HEK293 (cell line): Measurements from ENCODE around the gene FAM168A.
A peak's percentile ranks its signal among the peaks of the same experiment; 100 is the strongest.

Experiments used
- CTCF ChIA-PET: fragments of 350-600 bp; formaldehyde crosslinking; extraction: SDS; loops from one replicate; lab custom pipeline; 2021; ENCODE audit warnings: antibody characterized with exemption; lab: Yijun Ruan, JAX
- POLR2A ChIA-PET: fragments of 300-600 bp; formaldehyde crosslinking; extraction: SDS; loops from one replicate; lab custom pipeline; 2020; ENCODE audit warnings: antibody characterized with exemption, inconsistent platforms; lab: Yijun Ruan, JAX
- H3K27ac ChIP-seq: fragments of 200-500 bp; sonication (Bioruptor generic); 2 replicates; pipeline ENCODE4 v1.5.1; 2014; ENCODE audit warnings: low read depth, low read length, control low read depth, inconsistent platforms; ENCODE audit errors: extremely low read depth
- H3K36me3 ChIP-seq, 2 experiments: fragments of 200-500 bp in 1 of 2; sonication (Bioruptor generic) in 1 of 2; 1 replicate in 1 of 2; 2 replicates in 1 of 2; pipeline ENCODE4 v1.5.1; 2014 to 2017; ENCODE audit warnings: inconsistent platforms in 2 of 2, low read length in 2 of 2; ENCODE audit not compliant: control insufficient read depth in 2 of 2, insufficient read depth in 1 of 2
- H3K4me1 ChIP-seq: fragments of 200-500 bp; sonication (Bioruptor generic); 2 replicates; pipeline ENCODE4 v1.5.1; 2014; ENCODE audit warnings: mild to moderate bottlenecking, low read length, inconsistent platforms; ENCODE audit not compliant: control insufficient read depth, insufficient read depth
- H3K4me3 ChIP-seq: 2 replicates; pipeline ENCODE4 v1.5.1; 2011; ENCODE audit warnings: low read depth, mild to moderate bottlenecking, control low read depth, low read length, moderate library complexity
- H3K9me3 ChIP-seq: fragments of 200-500 bp; sonication (Bioruptor generic); 2 replicates; pipeline ENCODE4 v1.5.1; 2014; ENCODE audit warnings: low read depth, low read length, inconsistent platforms; ENCODE audit not compliant: control insufficient read depth, insufficient read depth
- KLF9 ChIP-seq: fragments of 450-650 bp; formaldehyde crosslinking; IDR thresholded peaks from 2 replicates; pipeline ENCODE4 v1.5.1; 2016; ENCODE audit warnings: missing biosample characterization, missing genetic modification characterization, low read depth
- SETDB1 ChIP-seq: IDR thresholded peaks from one replicate; pipeline ENCODE4 v1.6.1; 2017; ENCODE audit warnings: mild to moderate bottlenecking, low read length, moderate library complexity, mixed read lengths; ENCODE audit not compliant: insufficient read length
- SP7 ChIP-seq: fragments of 450-650 bp; formaldehyde crosslinking; IDR thresholded peaks from 2 replicates; pipeline ENCODE4 v1.5.1; 2016; ENCODE audit warnings: missing biosample characterization, missing genetic modification characterization
- ZFHX2 ChIP-seq: fragments of 450-650 bp; formaldehyde crosslinking; conservative IDR thresholded peaks from 2 replicates; pipeline ENCODE4 v1.5.1; 2016; ENCODE audit warnings: missing biosample characterization, missing genetic modification characterization
- ZIC2 ChIP-seq: fragments of 450-650 bp; formaldehyde crosslinking; IDR thresholded peaks from 2 replicates; pipeline ENCODE4 v1.5.1; 2016; ENCODE audit warnings: missing biosample characterization, missing genetic modification characterization
- ZNF302 ChIP-seq: fragments of 450-650 bp; formaldehyde crosslinking; IDR thresholded peaks from 2 replicates; pipeline ENCODE4 v1.5.1; 2016; ENCODE audit warnings: missing biosample characterization, missing genetic modification characterization, low read depth
- ZNF335 ChIP-seq: fragments of 450-650 bp; formaldehyde crosslinking; conservative IDR thresholded peaks from 2 replicates; pipeline ENCODE4 v1.5.1; 2016; ENCODE audit warnings: missing biosample characterization, missing genetic modification characterization
- ZNF350 ChIP-seq: fragments of 450-650 bp; formaldehyde crosslinking; IDR thresholded peaks from 2 replicates; pipeline ENCODE4 v1.5.0; 2017; ENCODE audit warnings: missing biosample characterization, mild to moderate bottlenecking, missing genetic modification characterization
- ZNF391 ChIP-seq: fragments of 450-650 bp; formaldehyde crosslinking; IDR thresholded peaks from 2 replicates; pipeline ENCODE4 v1.5.1; 2016; ENCODE audit warnings: low read depth, missing biosample characterization, missing genetic modification characterization, borderline replicate concordance
- ZNF404 ChIP-seq: fragments of 450-650 bp; formaldehyde crosslinking; IDR thresholded peaks from 2 replicates; pipeline ENCODE4 v1.5.1; 2017; ENCODE audit warnings: missing biosample characterization, missing genetic modification characterization
- ZNF423 ChIP-seq: fragments of 450-650 bp; formaldehyde crosslinking; IDR thresholded peaks from 2 replicates; pipeline ENCODE4 v1.5.1; 2016; ENCODE audit warnings: missing biosample characterization, missing genetic modification characterization
- ZNF561 ChIP-seq: fragments of 450-650 bp; IDR thresholded peaks from 2 replicates; pipeline ENCODE4 v1.5.1; 2018; ENCODE audit warnings: missing biosample characterization, missing genetic modification characterization, borderline replicate concordance
- ZNF629 ChIP-seq: fragments of 450-650 bp; formaldehyde crosslinking; IDR thresholded peaks from 2 replicates; pipeline ENCODE4 v1.5.1; 2017; ENCODE audit warnings: missing biosample characterization, missing genetic modification characterization
- ZNF660 ChIP-seq: fragments of 450-650 bp; IDR thresholded peaks from 2 replicates; pipeline ENCODE4 v1.5.1; 2018; ENCODE audit warnings: missing biosample characterization, mild to moderate bottlenecking, missing genetic modification characterization
- ZNF792 ChIP-seq: fragments of 450-650 bp; formaldehyde crosslinking; IDR thresholded peaks from 2 replicates; pipeline ENCODE4 v1.5.1; 2016; ENCODE audit warnings: missing biosample characterization, missing genetic modification characterization
- ZSCAN16 ChIP-seq: fragments of 450-650 bp; formaldehyde crosslinking; IDR thresholded peaks from 2 replicates; pipeline ENCODE4 v1.5.1; 2016; ENCODE audit warnings: missing biosample characterization, missing genetic modification characterization
- TF ChIP-seq, protein P1 (sequence below): fragments of 450-650 bp; formaldehyde crosslinking; IDR thresholded peaks from 2 replicates; pipeline ENCODE4 v1.5.1; 2016; ENCODE audit warnings: missing biosample characterization, missing genetic modification characterization
- TF ChIP-seq, protein P2 (sequence below): fragments of 450-650 bp; formaldehyde crosslinking; IDR thresholded peaks from 2 replicates; pipeline ENCODE4 v1.5.1; 2016; ENCODE audit warnings: missing biosample characterization, missing genetic modification characterization
- TF ChIP-seq, protein P3 (sequence below): fragments of 450-650 bp; formaldehyde crosslinking; IDR thresholded peaks from 2 replicates; pipeline ENCODE4 v1.5.1; 2016; ENCODE audit warnings: missing biosample characterization, missing genetic modification characterization
- TF ChIP-seq, protein P4 (sequence below): fragments of 450-650 bp; formaldehyde crosslinking; conservative IDR thresholded peaks from 2 replicates; pipeline ENCODE4 v1.5.1; 2016; ENCODE audit warnings: low read depth, missing biosample characterization, missing genetic modification characterization
- TF ChIP-seq, protein P5 (sequence below): fragments of 450-650 bp; formaldehyde crosslinking; IDR thresholded peaks from 2 replicates; pipeline ENCODE4 v1.5.1; 2016; ENCODE audit warnings: missing biosample characterization, missing genetic modification characterization
- TF ChIP-seq, protein P6 (sequence below): fragments of 450-650 bp; IDR thresholded peaks from 2 replicates; pipeline ENCODE4 v1.5.1; 2018; ENCODE audit warnings: missing biosample characterization, missing genetic modification characterization

FAM168A gene

DNA sequence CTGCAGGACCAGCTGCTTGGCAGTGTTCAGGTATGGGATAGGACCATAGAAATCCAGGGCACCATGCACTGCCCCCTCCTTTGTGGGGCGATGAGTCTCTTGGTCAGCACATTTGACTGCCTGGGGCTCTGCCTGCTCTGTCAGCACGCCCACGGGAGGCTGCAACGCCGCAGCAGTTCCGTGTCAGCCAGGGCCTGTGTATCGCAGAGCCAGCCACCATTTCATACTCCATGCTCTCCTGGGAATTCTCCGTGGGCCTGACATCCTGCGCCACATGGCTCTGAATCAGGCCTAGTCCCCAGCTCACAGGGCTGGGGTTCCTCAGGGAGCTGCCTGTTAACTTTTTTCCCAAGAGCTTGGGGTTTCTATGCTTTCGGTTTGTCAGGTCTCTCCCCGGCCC, 238.6 kb downstream of the FAM168A start:
- Histone ChIP-seq H3K27ac (no peak overlapping the region), H3K4me1 (no peaks in the 10 kb centered on the region), H3K4me3 (no peak overlapping the region), H3K36me3 (peaks cover 0 to 45% of the 10 kb centered on the region in 2 experiments; a peak in 1 of 3 replicates), H3K9me3 (no peaks in the 10 kb centered on the region)
- POLR2A ChIA-PET: no interaction called here
- TF ChIP-seq, protein P1, sequence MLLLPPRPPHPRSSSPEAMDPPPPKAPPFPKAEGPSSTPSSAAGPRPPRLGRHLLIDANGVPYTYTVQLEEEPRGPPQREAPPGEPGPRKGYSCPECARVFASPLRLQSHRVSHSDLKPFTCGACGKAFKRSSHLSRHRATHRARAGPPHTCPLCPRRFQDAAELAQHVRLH (tag by site-specific recombination): no peak
- TF ChIP-seq ZNF404 (tag by site-specific recombination) (no peak), ZNF335 (tag by site-specific recombination) (no peak), ZFHX2 (tag by site-specific recombination) (peak; percentile 27; the same call in 1 of the 2 replicates)
- TF ChIP-seq, protein P2, sequence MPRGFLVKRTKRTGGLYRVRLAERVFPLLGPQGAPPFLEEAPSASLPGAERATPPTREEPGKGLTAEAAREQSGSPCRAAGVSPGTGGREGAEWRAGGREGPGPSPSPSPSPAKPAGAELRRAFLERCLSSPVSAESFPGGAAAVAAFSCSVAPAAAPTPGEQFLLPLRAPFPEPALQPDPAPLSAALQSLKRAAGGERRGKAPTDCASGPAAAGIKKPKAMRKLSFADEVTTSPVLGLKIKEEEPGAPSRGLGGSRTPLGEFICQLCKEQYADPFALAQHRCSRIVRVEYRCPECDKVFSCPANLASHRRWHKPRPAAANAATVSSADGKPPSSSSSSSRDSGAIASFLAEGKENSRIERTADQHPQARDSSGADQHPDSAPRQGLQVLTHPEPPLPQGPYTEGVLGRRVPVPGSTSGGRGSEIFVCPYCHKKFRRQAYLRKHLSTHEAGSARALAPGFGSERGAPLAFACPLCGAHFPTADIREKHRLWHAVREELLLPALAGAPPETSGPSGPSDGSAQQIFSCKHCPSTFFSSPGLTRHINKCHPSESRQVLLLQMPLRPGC (tag by site-specific recombination): no peak
- TF ChIP-seq, protein P3, sequence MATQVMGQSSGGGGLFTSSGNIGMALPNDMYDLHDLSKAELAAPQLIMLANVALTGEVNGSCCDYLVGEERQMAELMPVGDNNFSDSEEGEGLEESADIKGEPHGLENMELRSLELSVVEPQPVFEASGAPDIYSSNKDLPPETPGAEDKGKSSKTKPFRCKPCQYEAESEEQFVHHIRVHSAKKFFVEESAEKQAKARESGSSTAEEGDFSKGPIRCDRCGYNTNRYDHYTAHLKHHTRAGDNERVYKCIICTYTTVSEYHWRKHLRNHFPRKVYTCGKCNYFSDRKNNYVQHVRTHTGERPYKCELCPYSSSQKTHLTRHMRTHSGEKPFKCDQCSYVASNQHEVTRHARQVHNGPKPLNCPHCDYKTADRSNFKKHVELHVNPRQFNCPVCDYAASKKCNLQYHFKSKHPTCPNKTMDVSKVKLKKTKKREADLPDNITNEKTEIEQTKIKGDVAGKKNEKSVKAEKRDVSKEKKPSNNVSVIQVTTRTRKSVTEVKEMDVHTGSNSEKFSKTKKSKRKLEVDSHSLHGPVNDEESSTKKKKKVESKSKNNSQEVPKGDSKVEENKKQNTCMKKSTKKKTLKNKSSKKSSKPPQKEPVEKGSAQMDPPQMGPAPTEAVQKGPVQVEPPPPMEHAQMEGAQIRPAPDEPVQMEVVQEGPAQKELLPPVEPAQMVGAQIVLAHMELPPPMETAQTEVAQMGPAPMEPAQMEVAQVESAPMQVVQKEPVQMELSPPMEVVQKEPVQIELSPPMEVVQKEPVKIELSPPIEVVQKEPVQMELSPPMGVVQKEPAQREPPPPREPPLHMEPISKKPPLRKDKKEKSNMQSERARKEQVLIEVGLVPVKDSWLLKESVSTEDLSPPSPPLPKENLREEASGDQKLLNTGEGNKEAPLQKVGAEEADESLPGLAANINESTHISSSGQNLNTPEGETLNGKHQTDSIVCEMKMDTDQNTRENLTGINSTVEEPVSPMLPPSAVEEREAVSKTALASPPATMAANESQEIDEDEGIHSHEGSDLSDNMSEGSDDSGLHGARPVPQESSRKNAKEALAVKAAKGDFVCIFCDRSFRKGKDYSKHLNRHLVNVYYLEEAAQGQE (tag by site-specific recombination): no peak
- CTCF ChIA-PET: interaction anchor here (0.5 to 3.1 kb wide), 6 partner anchors 8 to 570 kb away, joined by 3 to 37 read pairs (median 5); no protein-coding TSS in a partner anchor

DNA sequence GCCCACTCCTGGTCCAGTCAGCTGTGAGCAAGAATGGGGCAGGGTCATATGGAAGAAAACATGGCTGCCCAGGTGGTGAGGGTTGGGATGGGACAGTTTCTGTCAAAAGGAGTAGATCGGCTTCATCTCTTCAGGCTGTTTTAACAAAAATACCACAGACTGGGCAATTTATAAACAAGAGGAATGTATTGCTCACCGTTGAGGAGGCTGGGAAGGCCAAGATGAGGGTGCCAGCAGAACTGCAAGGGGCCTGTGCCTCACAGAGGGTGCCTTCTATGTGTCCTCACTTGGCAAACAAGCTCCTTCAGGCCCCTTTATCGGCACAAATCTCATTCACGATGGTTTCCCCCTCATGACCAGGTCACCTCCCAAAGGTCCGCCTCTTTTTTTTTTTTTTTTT, 239.8 kb downstream of the FAM168A start:
- CTCF ChIA-PET: interaction anchor here (0.6 to 2.0 kb wide), 9 partner anchors 9 to 919 kb away, joined by 3 to 10 read pairs (median 4); no protein-coding TSS in a partner anchor
- POLR2A ChIA-PET: interaction anchor here (0.6 kb wide), 1 partner anchor 21 kb away, joined by 3 read pairs; no protein-coding TSS in a partner anchor
- Histone ChIP-seq H3K4me1 (no peaks in the 10 kb centered on the region), H3K4me3 (no peak overlapping the region), H3K27ac (no peak overlapping the region), H3K36me3 (peaks cover 0 to 40% of the 10 kb centered on the region in 2 experiments; a peak in 1 of 3 replicates), H3K9me3 (no peaks in the 10 kb centered on the region)
- TF ChIP-seq, protein P4, sequence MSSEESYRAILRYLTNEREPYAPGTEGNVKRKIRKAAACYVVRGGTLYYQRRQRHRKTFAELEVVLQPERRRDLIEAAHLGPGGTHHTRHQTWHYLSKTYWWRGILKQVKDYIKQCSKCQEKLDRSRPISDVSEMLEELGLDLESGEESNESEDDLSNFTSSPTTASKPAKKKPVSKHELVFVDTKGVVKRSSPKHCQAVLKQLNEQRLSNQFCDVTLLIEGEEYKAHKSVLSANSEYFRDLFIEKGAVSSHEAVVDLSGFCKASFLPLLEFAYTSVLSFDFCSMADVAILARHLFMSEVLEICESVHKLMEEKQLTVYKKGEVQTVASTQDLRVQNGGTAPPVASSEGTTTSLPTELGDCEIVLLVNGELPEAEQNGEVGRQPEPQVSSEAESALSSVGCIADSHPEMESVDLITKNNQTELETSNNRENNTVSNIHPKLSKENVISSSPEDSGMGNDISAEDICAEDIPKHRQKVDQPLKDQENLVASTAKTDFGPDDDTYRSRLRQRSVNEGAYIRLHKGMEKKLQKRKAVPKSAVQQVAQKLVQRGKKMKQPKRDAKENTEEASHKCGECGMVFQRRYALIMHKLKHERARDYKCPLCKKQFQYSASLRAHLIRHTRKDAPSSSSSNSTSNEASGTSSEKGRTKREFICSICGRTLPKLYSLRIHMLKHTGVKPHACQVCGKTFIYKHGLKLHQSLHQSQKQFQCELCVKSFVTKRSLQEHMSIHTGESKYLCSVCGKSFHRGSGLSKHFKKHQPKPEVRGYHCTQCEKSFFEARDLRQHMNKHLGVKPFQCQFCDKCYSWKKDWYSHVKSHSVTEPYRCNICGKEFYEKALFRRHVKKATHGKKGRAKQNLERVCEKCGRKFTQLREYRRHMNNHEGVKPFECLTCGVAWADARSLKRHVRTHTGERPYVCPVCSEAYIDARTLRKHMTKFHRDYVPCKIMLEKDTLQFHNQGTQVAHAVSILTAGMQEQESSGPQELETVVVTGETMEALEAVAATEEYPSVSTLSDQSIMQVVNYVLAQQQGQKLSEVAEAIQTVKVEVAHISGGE: no peak
- TF ChIP-seq ZNF391 (no peak), ZIC2 (no peak), ZNF423 (tag by site-specific recombination) (no peak), SETDB1 (no peak), ZNF629 (tag by site-specific recombination) (no peak), ZNF561 (tag by site-specific recombination) (no peak), ZSCAN16 (tag by site-specific recombination) (no peak), ZNF350 (tag by site-specific recombination) (no peak), ZNF792 (tag by site-specific recombination) (no peak), KLF9 (tag by site-specific recombination) (no peak), SP7 (tag by site-specific recombination) (no peak), ZNF302 (no peak), ZNF660 (no peak)
- TF ChIP-seq, protein P5, sequence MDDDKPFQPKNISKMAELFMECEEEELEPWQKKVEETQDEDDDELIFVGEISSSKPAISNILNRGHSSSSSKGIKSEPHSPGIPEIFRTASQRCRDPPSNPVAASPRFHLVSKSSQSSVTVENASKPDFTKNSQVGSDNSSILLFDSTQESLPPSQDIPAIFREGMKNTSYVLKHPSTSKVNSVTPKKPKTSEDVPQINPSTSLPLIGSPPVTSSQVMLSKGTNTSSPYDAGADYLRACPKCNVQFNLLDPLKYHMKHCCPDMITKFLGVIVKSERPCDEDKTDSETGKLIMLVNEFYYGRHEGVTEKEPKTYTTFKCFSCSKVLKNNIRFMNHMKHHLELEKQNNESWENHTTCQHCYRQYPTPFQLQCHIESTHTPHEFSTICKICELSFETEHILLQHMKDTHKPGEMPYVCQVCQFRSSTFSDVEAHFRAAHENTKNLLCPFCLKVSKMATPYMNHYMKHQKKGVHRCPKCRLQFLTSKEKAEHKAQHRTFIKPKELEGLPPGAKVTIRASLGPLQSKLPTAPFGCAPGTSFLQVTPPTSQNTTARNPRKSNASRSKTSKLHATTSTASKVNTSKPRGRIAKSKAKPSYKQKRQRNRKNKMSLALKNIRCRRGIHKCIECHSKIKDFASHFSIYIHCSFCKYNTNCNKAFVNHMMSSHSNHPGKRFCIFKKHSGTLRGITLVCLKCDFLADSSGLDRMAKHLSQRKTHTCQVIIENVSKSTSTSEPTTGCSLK (tag by site-specific recombination): no peak
- TF ChIP-seq, protein P6, sequence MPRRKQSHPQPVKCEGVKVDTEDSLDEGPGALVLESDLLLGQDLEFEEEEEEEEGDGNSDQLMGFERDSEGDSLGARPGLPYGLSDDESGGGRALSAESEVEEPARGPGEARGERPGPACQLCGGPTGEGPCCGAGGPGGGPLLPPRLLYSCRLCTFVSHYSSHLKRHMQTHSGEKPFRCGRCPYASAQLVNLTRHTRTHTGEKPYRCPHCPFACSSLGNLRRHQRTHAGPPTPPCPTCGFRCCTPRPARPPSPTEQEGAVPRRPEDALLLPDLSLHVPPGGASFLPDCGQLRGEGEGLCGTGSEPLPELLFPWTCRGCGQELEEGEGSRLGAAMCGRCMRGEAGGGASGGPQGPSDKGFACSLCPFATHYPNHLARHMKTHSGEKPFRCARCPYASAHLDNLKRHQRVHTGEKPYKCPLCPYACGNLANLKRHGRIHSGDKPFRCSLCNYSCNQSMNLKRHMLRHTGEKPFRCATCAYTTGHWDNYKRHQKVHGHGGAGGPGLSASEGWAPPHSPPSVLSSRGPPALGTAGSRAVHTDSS: no peak
